ENCODE results near the gene HEPACAM2.

Gene HEPACAM2

DNA sequence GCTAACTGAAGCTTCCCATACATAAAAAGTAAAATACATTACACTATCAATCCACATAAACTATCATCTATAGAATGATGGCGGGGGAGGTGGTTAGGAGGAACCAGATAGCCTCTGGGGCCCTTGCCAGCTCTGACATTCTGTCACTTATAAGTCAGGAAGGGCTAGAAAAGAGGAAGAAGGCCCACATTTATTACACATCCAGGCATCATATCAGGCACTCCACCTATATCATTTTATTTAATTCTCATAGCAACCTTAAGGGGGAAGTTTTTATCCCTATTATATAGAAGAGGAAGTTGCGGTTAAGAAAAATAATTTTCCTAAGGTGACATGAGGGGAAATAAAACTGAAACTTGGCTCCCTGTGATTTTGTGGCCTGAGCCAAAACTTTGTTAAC lies 29.9 kb downstream of the HEPACAM2 start:
- peak in 1 of 2 experiments; percentile 23 for DNase-seq (ENCODE audit: low read depth in 1 of 2, low spot score in 1 of 2)
- no peak for TF ChIP-seq POLR2AphosphoS5 (IDR thresholded peaks at IDR 0.05; ENCODE audit: low read depth)
- TF ChIP-seq SPI1 (IDR thresholded peaks at IDR 0.05; ENCODE audit: borderline replicate concordance, low read depth), result peak; percentile 56; the same call in 1 of the 2 replicates

GRCh38 chr7:93194386-93194785 lies 31.9 kb downstream of the HEPACAM2 start:
- Histone ChIP-seq H3K27me3 (ENCODE audit: insufficient read depth, poor library complexity, severe bottlenecking) (peaks cover 8% of the 10 kb centered on the region), H3K27ac (replicated peaks) (no peak overlapping the region), H3K4me3 (replicated peaks; ENCODE audit: insufficient read depth, low read length) (no peak overlapping the region)
- no peak for TF ChIP-seq POLR2AphosphoS5 (IDR thresholded peaks at IDR 0.05; ENCODE audit: low read depth)
- no peak for TF ChIP-seq SPI1 (IDR thresholded peaks at IDR 0.05; ENCODE audit: borderline replicate concordance, low read depth)
- TF ChIP-seq, protein P1, sequence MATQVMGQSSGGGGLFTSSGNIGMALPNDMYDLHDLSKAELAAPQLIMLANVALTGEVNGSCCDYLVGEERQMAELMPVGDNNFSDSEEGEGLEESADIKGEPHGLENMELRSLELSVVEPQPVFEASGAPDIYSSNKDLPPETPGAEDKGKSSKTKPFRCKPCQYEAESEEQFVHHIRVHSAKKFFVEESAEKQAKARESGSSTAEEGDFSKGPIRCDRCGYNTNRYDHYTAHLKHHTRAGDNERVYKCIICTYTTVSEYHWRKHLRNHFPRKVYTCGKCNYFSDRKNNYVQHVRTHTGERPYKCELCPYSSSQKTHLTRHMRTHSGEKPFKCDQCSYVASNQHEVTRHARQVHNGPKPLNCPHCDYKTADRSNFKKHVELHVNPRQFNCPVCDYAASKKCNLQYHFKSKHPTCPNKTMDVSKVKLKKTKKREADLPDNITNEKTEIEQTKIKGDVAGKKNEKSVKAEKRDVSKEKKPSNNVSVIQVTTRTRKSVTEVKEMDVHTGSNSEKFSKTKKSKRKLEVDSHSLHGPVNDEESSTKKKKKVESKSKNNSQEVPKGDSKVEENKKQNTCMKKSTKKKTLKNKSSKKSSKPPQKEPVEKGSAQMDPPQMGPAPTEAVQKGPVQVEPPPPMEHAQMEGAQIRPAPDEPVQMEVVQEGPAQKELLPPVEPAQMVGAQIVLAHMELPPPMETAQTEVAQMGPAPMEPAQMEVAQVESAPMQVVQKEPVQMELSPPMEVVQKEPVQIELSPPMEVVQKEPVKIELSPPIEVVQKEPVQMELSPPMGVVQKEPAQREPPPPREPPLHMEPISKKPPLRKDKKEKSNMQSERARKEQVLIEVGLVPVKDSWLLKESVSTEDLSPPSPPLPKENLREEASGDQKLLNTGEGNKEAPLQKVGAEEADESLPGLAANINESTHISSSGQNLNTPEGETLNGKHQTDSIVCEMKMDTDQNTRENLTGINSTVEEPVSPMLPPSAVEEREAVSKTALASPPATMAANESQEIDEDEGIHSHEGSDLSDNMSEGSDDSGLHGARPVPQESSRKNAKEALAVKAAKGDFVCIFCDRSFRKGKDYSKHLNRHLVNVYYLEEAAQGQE (IDR thresholded peaks at IDR 0.05; ENCODE audit: insufficient replicate concordance, low read depth), result no peak
- TF ChIP-seq, protein P2, sequence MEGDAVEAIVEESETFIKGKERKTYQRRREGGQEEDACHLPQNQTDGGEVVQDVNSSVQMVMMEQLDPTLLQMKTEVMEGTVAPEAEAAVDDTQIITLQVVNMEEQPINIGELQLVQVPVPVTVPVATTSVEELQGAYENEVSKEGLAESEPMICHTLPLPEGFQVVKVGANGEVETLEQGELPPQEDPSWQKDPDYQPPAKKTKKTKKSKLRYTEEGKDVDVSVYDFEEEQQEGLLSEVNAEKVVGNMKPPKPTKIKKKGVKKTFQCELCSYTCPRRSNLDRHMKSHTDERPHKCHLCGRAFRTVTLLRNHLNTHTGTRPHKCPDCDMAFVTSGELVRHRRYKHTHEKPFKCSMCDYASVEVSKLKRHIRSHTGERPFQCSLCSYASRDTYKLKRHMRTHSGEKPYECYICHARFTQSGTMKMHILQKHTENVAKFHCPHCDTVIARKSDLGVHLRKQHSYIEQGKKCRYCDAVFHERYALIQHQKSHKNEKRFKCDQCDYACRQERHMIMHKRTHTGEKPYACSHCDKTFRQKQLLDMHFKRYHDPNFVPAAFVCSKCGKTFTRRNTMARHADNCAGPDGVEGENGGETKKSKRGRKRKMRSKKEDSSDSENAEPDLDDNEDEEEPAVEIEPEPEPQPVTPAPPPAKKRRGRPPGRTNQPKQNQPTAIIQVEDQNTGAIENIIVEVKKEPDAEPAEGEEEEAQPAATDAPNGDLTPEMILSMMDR (IDR thresholded peaks at IDR 0.05; ENCODE audit: insufficient read depth, low read length), result no peak
- TF ChIP-seq GABPA (IDR thresholded peaks at IDR 0.05; ENCODE audit: low read depth), result no peak
- DNase-seq (ENCODE audit: low read depth in 1 of 2, low spot score in 1 of 2), result no peak

More for the DNA sequence above, 29.9 kb downstream of the HEPACAM2 start:
- Histone ChIP-seq H3K4me3 (replicated peaks; ENCODE audit: insufficient read depth, low read length) (no peak overlapping the region), H3K27ac (replicated peaks) (no peak overlapping the region), H3K27me3 (ENCODE audit: insufficient read depth, poor library complexity, severe bottlenecking) (no peaks in the 10 kb centered on the region)

DNA sequence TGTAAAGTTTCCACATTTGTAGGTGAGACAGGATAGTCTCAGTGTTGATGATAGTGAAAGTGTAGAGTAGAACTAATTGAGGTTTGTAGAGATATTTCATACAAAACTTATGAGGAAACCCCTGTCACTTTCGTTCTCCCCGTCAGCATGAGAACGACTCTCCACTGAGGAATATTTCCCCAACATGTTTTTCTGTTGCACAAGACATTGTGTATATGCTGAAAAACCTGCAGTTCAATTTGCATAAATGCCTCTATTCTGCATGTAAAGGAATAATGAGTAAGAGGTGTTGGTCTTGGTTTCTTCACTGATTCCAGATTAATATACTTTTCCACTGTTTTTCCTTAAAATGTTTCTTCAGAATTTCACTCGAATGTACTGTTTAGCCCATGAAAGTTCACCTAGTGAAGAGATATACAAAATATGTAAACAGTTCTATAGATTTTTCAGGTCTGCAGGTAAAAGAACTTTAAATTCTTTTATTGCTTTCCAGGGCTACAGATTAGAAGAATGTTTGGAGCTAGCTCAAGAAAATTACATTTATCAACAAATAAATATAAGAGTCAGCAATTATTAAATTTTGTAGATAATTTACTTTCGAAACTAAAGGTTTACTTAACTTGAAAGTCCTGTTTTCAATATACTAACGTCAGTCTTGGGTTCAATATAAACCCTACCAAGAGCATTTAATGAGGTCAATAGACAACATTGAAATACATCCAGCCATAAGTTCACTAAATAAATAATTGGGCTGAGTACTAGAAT lies 37.2 kb downstream of the HEPACAM2 start:
- Histone ChIP-seq H3K27ac (replicated peaks) (no peak overlapping the region), H3K27me3 (ENCODE audit: insufficient read depth, poor library complexity, severe bottlenecking) (peaks cover 10% of the 10 kb centered on the region), H3K4me3 (replicated peaks; ENCODE audit: insufficient read depth, low read length) (no peak overlapping the region)
- no peak for DNase-seq (ENCODE audit: low read depth in 1 of 2, low spot score in 1 of 2)
- TF ChIP-seq GABPA (IDR thresholded peaks at IDR 0.05; ENCODE audit: low read depth), result no peak
- no peak for TF ChIP-seq SPI1 (IDR thresholded peaks at IDR 0.05; ENCODE audit: borderline replicate concordance, low read depth)
- no peak for TF ChIP-seq POLR2AphosphoS5 (IDR thresholded peaks at IDR 0.05; ENCODE audit: low read depth)
- TF ChIP-seq, protein P1 (IDR thresholded peaks at IDR 0.05; ENCODE audit: insufficient replicate concordance, low read depth), result no peak
- TF ChIP-seq, protein P2 (IDR thresholded peaks at IDR 0.05; ENCODE audit: insufficient read depth, low read length), result no peak

DNA sequence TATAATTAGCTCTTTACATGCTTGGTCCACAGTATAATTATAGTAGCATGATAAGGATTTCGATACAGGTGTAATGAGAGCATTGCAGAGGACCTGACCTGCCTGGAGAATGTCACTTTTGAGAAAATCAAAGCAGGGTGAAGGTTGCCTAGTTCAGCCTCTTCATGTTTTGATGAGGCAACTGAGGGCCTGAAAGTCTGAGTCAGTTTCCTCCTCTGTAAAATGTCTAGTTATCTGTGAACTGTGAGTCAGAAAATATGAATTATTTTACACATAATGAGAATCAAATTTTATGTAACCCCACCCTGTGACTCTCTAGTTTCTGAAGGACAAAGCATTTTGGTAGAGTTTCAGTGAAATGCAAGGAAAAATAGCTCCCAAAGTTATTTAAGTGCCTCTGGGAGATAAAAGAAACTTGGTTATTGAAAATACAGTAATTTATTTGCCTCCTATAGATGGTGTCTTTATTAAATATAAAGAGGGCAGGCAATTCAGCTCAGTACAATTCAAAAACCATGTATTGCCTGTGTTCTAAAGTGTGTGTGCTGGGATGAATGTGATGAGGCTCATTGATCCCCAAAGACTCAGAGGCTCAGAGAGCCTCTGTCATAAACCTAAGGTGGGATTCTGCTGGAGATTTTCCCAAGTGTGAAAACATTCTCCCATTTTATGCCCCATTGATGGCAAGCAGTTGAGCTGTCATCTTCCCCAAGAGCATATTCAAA lies 40.8 kb downstream of the HEPACAM2 start:
- H3K4me3 ChIP-seq (replicated peaks; ENCODE audit: insufficient read depth, low read length), result no peak overlapping the region
- peaks cover 20% of the 10 kb centered on the region for H3K27me3 ChIP-seq (ENCODE audit: insufficient read depth, poor library complexity, severe bottlenecking)
- no peak overlapping the region for H3K27ac ChIP-seq (replicated peaks)
- DNase-seq (ENCODE audit: low read depth in 1 of 2, low spot score in 1 of 2), result no peak
- TF ChIP-seq, protein P2 (IDR thresholded peaks at IDR 0.05; ENCODE audit: insufficient read depth, low read length), result no peak
- TF ChIP-seq SPI1 (IDR thresholded peaks at IDR 0.05; ENCODE audit: borderline replicate concordance, low read depth) (no peak), GABPA (IDR thresholded peaks at IDR 0.05; ENCODE audit: low read depth) (no peak), POLR2AphosphoS5 (IDR thresholded peaks at IDR 0.05; ENCODE audit: low read depth) (no peak)
- TF ChIP-seq, protein P1 (IDR thresholded peaks at IDR 0.05; ENCODE audit: insufficient replicate concordance, low read depth), result no peak

Measured in HL-60 (cell line).